GM23248 (cell line): Measurements from ENCODE around the gene KAT2A.

Experiments used
- EZH2 ChIP-seq: fragments of 200-600 bp; sonication (generic); IDR thresholded peaks from 2 replicates; pipeline ENCODE4 v1.6.1; 2018; ENCODE audit warnings: antibody characterized with exemption, mild to moderate bottlenecking; ENCODE audit not compliant: insufficient read depth, poor library complexity, severe bottlenecking
- EZH2phosphoT487 ChIP-seq: fragments of 200-600 bp; sonication (generic); IDR thresholded peaks from 2 replicates; pipeline ENCODE4 v1.6.1; 2018; ENCODE audit warnings: antibody characterized with exemption, moderate library complexity, mild to moderate bottlenecking, low read depth; ENCODE audit not compliant: insufficient read depth

DNA sequence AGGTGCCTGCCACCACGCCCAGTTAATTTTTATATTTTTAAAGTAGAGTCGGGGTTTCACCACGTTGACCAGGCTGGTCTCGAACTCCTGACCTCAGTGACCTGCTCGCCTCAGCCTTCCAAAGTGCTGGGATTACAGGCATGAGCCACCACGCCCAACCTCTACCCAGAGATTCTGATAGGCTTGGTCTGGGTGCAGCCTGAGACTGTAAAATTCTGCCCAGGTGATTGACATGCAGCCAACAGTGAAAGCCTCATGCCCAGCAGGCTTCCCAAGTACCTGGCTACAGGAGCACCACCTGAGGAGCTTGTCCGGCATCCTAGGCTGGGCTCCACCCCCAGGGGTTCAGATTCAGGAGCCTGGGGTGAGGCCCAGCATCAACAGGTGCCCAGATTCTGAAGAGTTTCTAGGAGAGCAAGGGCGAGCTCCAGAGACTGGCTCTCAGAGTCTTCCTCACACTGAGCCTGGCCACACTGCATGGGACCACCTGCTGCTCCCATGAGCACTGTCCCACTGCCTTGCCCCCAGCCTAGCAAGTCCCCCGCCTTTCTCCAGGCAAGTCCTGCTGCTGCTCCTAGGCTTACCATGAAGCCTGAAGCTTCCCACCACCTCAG, 39.5 kb downstream of the KAT2A start:
- TF ChIP-seq EZH2 = no peak
- TF ChIP-seq EZH2phosphoT487 = no peak
